GM18520 (cell line): Measurements from ENCODE around the gene ITFG1.

ENCODE experiments used
- ATAC-seq: cut with Tn5 transposase; IDR thresholded peaks from one replicate; pipeline ENCODE4 v1.9.1; 2021; ENCODE audit not compliant: unreplicated experiment

Gene ITFG1

GRCh38 chr16:47460711-47461597, at the start of gene ITFG1, which contains the start of gene PHKB:
TSS of gene ITFG1 (minus strand) at chr16:47461063. CDS start at chr16:47461045, 18 bp downstream.
TSS of gene PHKB (plus strand) at chr16:47461331. CDS start at chr16:47461351, 20 bp downstream.
- ATAC-seq = peak; percentile 65

DNA sequence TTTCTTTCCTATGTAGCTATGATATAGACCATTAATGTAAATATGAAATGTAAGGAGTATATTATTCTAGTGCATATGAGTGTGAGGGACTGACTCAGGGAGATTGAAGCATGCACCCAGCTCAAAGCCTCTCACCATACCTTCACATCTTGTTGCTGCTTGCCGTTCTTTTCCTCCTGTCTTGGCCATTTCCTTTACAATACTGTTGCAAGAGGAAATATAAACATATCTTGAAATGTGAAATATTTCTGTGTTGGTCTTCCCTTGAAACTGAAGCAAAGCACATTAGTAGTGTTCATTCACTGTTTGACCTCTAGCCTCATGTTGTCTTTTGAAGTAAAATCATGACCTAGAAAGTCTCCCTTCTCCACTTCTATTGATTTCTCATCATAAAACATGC, 46.8 kb upstream of the ITFG1 start:
- no peak for ATAC-seq

DNA sequence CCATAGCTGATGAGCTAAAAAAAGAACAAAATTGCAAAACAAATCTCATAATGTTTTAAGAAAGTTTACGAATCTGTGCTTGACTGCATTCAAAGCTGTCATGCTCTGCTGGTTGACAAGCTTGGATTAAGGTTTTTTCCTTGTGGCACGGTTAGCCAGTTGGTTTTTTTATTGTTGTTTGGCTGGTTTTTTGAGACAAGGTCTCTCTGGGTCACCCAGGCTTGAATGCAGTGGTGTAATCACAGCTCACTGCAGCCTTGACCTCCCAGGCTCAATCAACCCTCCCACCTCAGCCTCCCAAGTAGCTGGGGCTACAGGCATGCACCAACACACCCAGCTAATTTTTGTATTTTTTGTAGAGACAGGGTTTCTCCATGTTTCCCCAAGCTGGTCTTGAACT, 45.9 kb upstream of the ITFG1 start:
- no peak for ATAC-seq

DNA sequence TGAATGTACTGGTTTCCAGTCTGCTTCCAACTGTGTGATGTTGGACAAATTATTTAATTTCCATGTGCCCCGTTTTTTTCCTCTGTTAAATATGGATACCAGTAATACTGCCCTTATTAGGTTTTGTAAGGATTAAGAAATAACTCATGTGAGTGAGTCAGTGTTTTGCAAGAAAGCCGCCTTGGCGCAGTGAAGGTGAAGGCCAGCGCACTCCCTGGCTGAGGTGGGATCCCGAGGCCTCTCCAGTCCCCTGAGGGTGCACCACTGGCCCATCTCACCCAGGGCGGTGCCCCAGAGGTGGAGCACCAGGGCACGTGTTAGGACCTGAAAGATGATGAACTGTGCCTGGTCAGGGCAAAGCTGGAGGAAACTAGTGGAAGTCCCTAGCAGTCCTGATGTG, 43.7 kb upstream of the ITFG1 start:
- ATAC-seq = no peak

GRCh38 chr16:47503936-47504335, 43.1 kb upstream of the ITFG1 start:
- no peak for ATAC-seq

DNA sequence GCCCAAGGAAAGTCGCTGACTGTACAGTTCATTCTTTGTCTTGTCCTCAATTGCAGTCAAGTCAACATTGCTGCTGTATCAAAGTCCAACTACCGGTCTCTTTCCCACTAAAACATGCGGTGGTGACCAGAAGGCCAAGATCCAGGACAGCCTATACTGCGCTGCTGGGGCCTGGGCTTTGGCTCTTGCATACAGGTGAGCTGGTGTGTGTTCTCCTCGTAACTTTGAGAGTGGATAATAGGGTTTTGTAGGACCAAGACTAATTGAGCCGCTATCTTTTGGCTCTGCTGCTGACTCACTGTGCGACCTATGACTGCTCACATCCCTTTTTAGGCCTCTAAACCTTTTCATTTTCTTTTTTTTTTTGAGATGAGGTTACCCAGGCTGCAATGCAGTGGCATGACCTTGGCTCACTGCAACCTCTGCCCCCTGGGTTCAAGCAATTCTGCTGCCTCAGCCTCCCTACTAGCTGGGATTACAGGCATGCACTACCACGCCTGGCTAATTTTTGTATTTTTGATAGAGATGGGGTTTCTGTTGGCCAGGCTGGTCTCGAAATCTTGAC, 38.9 kb upstream of the ITFG1 start:
- ATAC-seq = no peak

- ATAC-seq = no peak
These were observed 38.3 kb upstream of the ITFG1 start for GRCh38 chr16:47499080-47499699.

DNA sequence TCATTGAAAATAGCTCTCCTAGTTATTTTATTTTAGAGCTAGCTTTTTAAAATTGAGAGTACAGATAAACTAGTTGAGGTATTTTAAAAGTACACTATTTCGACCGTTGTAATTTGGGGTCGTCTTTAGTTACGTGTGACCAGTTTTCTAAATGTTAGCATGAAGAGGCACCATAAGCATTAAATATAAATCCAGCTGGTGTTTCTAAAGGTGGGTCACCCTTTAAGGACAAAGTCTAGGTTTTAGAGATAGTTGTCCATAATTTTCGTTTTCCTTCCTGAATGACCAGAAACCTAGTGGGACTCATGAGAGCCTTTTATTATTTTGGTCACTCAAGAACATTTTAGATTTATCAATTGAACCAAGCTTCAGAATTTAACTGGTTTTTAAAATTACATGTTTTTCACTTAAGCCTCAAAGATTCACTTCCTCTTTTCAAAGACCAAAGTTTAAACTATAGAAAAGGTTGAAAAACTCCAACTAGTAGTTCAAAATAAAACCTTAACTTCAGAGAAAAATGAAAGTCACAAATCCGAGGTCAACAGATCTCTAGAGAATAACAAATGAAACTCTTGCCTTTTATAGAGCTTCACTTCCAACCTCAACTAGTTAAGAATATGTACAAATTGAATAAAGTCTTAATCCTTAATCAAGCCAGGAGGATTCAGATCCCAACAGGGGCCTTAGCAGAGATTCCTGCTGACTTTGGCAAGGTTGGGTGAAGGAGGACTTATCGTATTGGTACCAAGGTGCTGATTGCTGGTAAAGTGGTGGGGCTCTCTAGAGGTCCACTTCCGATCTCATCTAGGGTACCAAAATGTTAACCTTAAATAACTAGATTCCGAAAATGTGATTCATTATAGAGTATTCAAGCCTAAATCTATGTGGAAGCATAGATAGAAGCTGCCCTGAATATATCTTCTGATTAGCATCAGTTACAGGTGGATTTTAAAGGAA, 32.8 kb upstream of the ITFG1 start:
- ATAC-seq = no peak

DNA sequence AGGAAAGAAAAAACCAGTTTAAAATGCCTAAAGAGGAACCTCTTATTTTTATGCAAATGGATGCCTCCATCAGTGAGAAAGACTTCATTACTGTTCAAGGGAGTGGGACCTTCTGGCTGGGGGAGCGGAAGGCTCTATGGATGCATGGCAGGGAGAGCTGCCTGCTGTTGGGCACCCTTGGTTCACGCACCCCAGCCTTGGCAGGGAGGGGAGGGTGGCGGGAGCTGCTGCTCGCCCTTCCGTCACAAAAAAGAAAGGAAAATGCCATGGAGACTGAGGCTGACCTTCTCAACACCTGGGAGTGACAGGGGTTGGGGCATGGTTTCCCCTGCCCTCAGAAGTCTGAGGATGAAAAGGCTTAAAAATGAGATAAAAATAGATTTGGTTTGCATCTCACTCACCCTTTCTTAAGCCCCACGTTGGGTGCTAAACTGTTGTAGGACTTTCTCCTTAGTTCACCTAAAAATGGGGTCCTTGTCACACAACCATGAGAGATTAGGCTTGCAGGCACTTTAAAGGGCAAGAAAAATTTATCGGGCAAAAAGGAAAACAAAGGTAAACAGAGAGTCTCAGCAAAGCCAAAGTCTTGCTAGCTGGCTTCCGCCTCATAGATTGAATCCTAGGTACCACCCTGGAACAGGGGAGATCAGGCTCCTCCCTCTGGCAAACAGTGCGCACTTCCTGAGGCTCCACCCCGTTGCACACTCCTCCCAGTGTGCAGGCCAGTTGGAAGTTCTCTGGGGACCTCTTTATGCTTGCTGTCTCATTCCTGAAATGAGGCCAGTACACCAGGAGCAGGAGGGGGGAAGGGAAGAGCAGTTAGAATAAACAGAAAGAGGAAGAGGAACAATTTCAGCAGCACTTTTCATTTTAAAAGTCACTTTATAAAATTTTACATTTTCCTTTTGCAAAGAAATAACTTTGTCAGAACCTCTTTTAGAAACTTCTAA, 31.8 kb upstream of the ITFG1 start:
- peak; percentile 56 for ATAC-seq

DNA sequence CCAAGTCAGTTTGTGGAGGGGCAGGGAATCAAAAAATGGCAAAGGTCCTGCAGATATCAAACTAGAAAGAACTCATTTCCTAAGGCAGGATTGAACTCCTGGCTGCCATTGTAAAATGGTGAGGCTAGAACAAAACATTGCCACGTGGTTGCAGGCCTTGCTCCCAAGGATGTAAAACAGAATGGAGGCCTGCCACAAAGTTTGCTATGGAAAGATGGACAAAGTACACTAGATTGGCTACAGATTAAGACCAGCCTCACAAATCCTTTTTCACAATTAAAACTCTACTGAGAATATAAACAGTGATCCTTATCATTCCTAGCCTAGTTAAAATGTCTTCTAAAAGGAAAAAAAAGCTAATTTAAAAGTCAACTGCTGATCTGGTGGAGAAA, 31.2 kb upstream of the ITFG1 start:
- no peak for ATAC-seq

GRCh38 chr16:47490471-47490870, 29.6 kb upstream of the ITFG1 start:
- no peak for ATAC-seq

- no peak for ATAC-seq
These were observed 27.2 kb upstream of the ITFG1 start for GRCh38 chr16:47488051-47488450.

DNA sequence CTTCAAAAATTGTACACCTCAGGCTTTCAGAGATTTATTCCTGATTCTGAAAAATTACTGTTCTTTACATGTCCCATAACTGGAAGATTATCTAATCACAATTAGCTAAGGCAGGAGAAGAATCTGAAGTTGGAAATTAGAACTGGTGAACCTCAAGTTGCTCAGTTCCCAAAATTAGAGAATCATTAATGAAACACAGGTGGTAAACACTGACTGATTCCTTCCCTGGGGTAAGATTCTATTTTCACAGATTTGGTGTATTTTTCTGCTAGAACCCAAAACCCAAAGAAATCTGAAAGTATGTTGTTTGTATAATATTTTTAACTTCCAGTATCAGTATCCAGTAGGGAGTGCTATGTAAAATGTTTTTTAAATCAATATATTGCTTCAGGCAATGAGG, 26.0 kb upstream of the ITFG1 start:
- no peak for ATAC-seq

DNA sequence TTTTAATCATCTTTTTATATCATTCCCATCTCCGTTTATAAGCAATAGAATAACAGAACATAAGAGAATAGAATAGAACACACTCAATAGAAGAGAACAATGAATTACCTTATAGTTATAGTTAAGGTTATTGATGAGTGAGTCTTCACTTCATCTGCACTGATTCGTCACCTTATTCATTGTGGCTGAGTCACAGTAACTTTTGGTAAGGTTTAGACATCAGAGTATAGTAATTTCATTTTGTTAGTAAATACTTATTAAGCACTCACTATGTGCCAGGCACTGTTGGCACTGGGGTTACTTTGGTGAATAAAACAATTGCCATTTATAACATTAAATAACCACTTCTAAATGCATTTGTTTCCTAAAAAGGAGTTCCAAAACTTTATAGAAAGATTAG, 22.8 kb upstream of the ITFG1 start:
- ATAC-seq = no peak

- no peak for ATAC-seq
These were observed 21.0 kb upstream of the ITFG1 start for GRCh38 chr16:47481698-47482374.

DNA sequence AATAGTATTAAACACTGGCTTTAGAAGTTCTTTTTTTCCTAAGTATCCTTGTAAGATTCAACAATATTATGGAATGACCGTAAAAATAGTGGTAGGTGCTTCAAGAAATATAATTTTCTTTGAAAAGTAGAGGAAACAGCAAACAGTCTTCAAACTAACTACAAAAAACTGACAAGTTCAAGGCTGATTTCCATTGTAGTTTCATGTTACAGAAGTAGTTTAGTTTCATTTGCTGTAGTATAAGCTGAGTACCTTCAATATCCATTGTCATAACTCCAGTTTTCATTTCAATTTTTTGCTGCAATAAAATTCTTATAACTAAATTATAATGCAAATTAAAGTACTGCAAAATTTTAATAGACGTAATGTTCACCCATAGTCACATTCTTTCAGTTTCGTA, 19.5 kb upstream of the ITFG1 start:
- ATAC-seq = peak; percentile 37

- ATAC-seq = no peak
These were observed 16.8 kb upstream of the ITFG1 start for GRCh38 chr16:47477679-47478078.

GRCh38 chr16:47476654-47477345, 15.9 kb upstream of the ITFG1 start:
- no peak for ATAC-seq

DNA sequence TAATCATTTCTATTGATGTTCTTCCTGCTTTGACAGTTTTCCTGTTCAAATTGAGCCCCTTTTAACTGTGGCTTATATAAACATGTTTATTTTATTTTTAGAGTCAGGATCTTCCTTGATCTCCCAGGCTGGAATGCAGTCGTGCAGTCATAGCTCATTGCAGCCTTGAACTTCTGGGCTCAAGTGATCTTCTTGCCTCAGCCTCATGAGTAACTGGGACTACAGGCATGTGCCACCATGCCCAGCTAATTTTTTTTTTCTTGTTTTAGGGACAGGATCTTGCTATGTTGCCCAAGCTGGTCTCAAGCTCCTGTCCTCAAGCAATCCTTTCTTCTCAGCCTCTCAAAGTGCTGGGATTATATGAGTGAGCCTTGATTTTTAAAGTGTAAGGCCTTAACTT, 14.9 kb upstream of the ITFG1 start:
- ATAC-seq = no peak
